ENCODE results near the gene CRHBP.

- no peak for TF ChIP-seq CTCF (IDR thresholded peaks at IDR 0.05; ENCODE audit: insufficient read depth, low read depth, low read length)
- no peak for TF ChIP-seq EZH2 (IDR thresholded peaks at IDR 0.05; ENCODE audit: insufficient read depth, low read length)
Measured at GRCh38 chr5:76983468-76983867, 30.6 kb downstream of the CRHBP start.

Data from astrocyte (in vitro differentiated cells and primary cell).